ENCODE results near the gene DUSP3.
A peak's percentile ranks its signal among the peaks of the same experiment; 100 is the strongest.

DUSP3 gene

DNA sequence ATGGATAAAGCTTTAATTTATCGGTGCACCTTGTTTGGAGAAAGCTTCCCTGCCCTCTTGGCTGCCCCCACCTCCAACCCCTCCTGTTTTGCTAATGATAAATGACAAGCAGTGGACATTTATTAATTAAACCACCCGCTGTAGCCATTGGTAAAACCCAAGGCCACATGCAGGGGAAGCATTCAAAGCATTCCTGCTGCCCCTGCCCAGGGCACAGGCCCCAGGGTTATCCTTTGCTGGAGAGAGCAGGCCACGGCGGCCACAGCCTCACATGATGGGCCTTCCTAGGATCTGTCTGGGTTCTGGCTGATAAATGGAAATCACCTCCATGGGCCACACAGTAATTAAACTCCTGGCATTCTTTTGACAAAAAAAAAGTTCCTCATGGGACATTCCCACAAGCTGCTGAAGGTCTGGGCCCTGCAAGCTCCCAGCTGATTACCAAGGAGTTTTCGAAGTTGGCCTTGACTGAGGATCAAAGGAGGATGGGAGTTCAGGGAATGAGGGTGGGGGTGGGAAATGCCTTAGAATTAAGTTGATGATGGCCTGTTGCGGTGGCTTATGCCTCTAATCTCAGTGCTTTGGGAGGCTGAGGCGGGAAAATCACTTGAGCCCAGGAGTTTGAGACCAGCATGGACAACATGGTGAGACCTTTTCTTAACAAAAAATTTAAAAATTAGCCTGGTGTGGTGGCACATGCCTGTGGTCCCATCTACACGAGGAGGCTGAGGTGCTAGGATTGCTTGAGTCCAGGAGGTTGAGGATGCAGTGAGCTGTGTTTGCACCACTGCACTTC, 55.7 kb downstream of the DUSP3 start:
- no peak for DNase-seq

DNA sequence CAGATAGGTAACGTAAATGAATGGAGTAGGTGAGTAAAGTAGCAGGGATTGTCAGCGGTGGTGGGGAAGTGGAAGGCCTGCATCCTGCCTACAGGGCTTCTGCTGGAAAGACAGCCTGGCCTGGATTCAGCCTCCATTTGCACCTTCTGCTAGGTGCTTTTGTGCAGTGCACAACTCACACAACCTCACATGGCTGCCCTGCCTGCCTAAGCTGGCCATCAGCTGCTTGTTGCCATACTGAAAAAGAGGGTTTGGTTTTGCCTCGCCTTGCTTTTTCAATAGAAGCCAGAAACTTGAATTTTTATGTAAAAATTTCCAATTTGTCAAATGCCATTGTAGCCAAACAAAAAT, 56.5 kb downstream of the DUSP3 start:
- no peak for DNase-seq

- no peak for DNase-seq
Observed at GRCh38 chr17:43721537-43722268, 57.1 kb downstream of the DUSP3 start.

DNA sequence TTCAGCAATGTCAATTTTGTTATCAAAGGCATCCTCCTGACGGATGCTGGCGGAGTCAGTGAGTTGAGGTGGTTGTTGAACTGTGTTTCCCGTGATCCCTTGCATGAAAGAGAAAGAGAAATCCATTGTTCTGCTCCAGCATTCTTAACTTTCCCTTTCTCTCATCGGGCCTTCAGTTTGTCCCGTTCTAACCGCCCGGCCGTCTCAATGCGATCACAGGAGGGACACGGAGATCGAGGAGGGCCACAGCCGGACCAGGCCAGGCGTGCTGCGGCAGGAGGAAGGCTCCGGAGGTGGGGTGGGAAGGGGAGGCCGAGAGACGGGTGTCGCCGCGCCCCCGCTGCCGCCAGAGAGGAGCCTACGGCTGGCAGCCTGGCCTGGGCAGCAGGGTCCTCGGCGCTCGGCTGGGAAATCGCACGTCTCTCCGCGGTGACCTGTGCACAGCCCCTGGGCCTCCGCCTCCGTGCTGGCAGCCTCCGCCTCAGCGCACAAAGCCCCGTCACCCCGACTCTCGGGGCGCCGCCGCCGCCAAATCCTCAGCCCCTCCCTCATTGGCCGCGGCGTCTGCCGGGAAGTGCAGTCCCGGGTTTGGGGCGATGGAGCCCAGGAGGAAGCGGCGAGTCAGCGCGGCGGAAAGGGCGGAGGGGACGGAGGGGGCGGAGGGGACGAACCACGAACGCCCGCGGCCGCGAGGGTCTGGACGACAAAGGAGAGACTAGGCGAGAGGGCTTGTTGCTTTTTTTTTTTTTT, 58.3 kb downstream of the DUSP3 start:
- DNase-seq, result peak; percentile 87

GRCh38 chr17:43719578-43719977, 59.2 kb downstream of the DUSP3 start:
- no peak for DNase-seq

GRCh38 chr17:43718544-43718943, 60.2 kb downstream of the DUSP3 start:
- no peak for DNase-seq

DNA sequence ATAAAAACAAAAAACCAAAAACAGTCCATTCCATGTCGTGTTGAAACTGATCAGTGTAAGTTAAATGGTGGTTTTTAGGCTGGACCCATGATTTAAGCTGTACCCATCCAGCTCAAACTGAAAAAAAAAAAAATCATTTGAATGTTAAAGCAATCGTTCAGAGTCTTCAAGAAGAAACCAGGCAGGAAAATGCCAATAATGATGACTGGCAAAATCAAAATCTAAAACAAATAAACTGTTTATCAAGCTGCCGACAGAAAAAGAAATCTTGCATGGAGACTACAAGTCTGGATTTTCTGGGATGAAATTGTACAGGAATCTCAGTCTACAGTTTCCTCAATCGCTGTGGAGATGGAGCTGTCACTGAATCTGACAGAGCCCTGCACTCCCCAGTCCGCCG, 60.9 kb downstream of the DUSP3 start:
- DNase-seq, result no peak

All from activated CD4-positive, alpha-beta T cell treated with anti-CD3 and anti-CD28 coated beads, Interleukin-2, Interleukin-6, amounts not matched to agents 100 ng/mL and 50 ng/mL, durations not matched to agents 16 hours and 8 hours (primary cell).